WTC11 (cell line): ENCODE results near the gene GCC1. TPM values are rescaled to one million over a fixed set of nuclear protein-coding genes. Genes with fewer than 3 reads are reported as not detected.

Experiments used
- ATAC-seq: fragments of 200-7000 bp; cut with Tn5 transposase; 2 replicates; pipeline ENCODE4 v1.10.0; 2021; ENCODE audit warnings: mild to moderate bottlenecking, moderate library complexity
- CTCF ChIA-PET: fragments of 300-600 bp; sonication (Branson Sonifier 250); formaldehyde crosslinking; loops from one replicate; lab custom pipeline; 2021; ENCODE audit warnings: antibody characterized with exemption; lab: Charles Lee
- POLR2A ChIA-PET: fragments of 350-600 bp; sonication (Branson Sonifier 250); formaldehyde crosslinking; loops from one replicate; lab custom pipeline; 2021; ENCODE audit warnings: antibody characterized with exemption; lab: Charles Lee
- DNase-seq: peaks from one replicate; pipeline ENCODE4 v3.0.0; 2021; ENCODE audit warnings: low spot score
- H3K27ac Mint-ChIP-seq: 2 replicates; pipeline ENCODE4 v1.8.0; 2021; ENCODE audit warnings: mixed read lengths
- H3K27me3 Mint-ChIP-seq: 2 replicates; pipeline ENCODE4 v1.8.0; 2021; ENCODE audit warnings: low read depth, mild to moderate bottlenecking, moderate library complexity, mixed read lengths
- H3K36me3 Mint-ChIP-seq: 2 replicates; pipeline ENCODE4 v1.8.0; 2021; ENCODE audit warnings: mixed read lengths
- H3K4me1 Mint-ChIP-seq: 2 replicates; pipeline ENCODE4 v1.8.0; 2022; ENCODE audit warnings: mixed read lengths
- H3K4me3 Mint-ChIP-seq: 2 replicates; pipeline ENCODE4 v1.8.0; 2021; ENCODE audit warnings: mild to moderate bottlenecking, moderate library complexity, mixed read lengths
- H3K9me3 Mint-ChIP-seq: 2 replicates; pipeline ENCODE4 v1.8.0; 2021; ENCODE audit warnings: mixed read lengths
- AR ChIP-seq: fragments of 250-450 bp; sonication (Bioruptor Pico); IDR thresholded peaks from 2 replicates; pipeline ENCODE4 v1.9.0; 2021; ENCODE audit warnings: mild to moderate bottlenecking
- ATF2 ChIP-seq: sonication (generic); formaldehyde crosslinking; IDR thresholded peaks from 2 replicates; pipeline ENCODE4 v1.8.1; 2022; ENCODE audit warnings: low read depth, missing genetic modification reagents, borderline replicate concordance
- CREB1 ChIP-seq: sonication (generic); formaldehyde crosslinking; IDR thresholded peaks from 2 replicates; pipeline ENCODE4 v1.8.0; 2023; ENCODE audit warnings: mild to moderate bottlenecking, missing genetic modification reagents
- CREM ChIP-seq: sonication (generic); formaldehyde crosslinking; IDR thresholded peaks from 2 replicates; pipeline ENCODE4 v1.8.1; 2022; ENCODE audit warnings: mild to moderate bottlenecking, missing genetic modification reagents, moderate library complexity
- CTCF ChIP-seq: fragments of 200-600 bp; IDR thresholded peaks from 2 replicates; pipeline ENCODE4 v1.8.0; 2022; ENCODE audit warnings: antibody characterized with exemption
- FOXJ3 ChIP-seq: sonication (generic); formaldehyde crosslinking; IDR thresholded peaks from 2 replicates; pipeline ENCODE4 v1.9.0; 2021; ENCODE audit warnings: missing genetic modification reagents, mild to moderate bottlenecking, borderline replicate concordance
- IRF2 ChIP-seq: sonication (generic); formaldehyde crosslinking; IDR thresholded peaks from 2 replicates; pipeline ENCODE4 v1.8.0; 2022; ENCODE audit warnings: low read depth, missing genetic modification reagents, borderline replicate concordance
- JAZF1 ChIP-seq: fragments of 250-450 bp; sonication (Bioruptor Pico); IDR thresholded peaks from 2 replicates; pipeline ENCODE4 v1.9.0; 2021; ENCODE audit warnings: moderate library complexity, mild to moderate bottlenecking, inconsistent platforms
- JUN ChIP-seq: sonication (generic); formaldehyde crosslinking; IDR thresholded peaks from 2 replicates; pipeline ENCODE4 v1.8.0; 2023; ENCODE audit warnings: mild to moderate bottlenecking, missing genetic modification reagents
- MXD4 ChIP-seq: fragments of 250-450 bp; sonication (Bioruptor Pico); IDR thresholded peaks from 2 replicates; pipeline ENCODE4 v1.8.0; 2021; ENCODE audit warnings: mild to moderate bottlenecking, moderate library complexity, borderline replicate concordance
- NFATC4 ChIP-seq: fragments of 250-450 bp; sonication (Bioruptor Pico); IDR thresholded peaks from 2 replicates; pipeline ENCODE4 v1.9.0; 2021; ENCODE audit warnings: mild to moderate bottlenecking
- NFE2L1 ChIP-seq: sonication (generic); formaldehyde crosslinking; IDR thresholded peaks from 2 replicates; pipeline ENCODE4 v1.8.1; 2023; ENCODE audit warnings: missing genetic modification reagents
- OVOL2 ChIP-seq: fragments of 250-450 bp; sonication (Bioruptor Pico); IDR thresholded peaks from 2 replicates; pipeline ENCODE4 v1.9.0; 2021; ENCODE audit warnings: mild to moderate bottlenecking, borderline replicate concordance
- PRDM15 ChIP-seq: sonication (generic); formaldehyde crosslinking; IDR thresholded peaks from 2 replicates; pipeline ENCODE4 v1.8.0; 2022; ENCODE audit warnings: missing genetic modification reagents
- SMAD3 ChIP-seq: sonication (generic); formaldehyde crosslinking; IDR thresholded peaks from 2 replicates; pipeline ENCODE4 v1.8.0; 2022; ENCODE audit warnings: missing genetic modification reagents, mild to moderate bottlenecking, borderline replicate concordance
- total RNA-seq: library from RNA; stranded (reverse); gene quantifications from 3 replicates; pipeline ENCODE4 v1.2.3, GENCODE V29; 2021
- TF ChIP-seq, protein P1 (sequence below): sonication (generic); formaldehyde crosslinking; IDR thresholded peaks from 2 replicates; pipeline ENCODE4 v1.8.0; 2022; ENCODE audit warnings: mild to moderate bottlenecking, missing genetic modification reagents

GCC1 gene
- total RNA-seq, 1 experiment from 2014 or later: 13.2 TPM

DNA sequence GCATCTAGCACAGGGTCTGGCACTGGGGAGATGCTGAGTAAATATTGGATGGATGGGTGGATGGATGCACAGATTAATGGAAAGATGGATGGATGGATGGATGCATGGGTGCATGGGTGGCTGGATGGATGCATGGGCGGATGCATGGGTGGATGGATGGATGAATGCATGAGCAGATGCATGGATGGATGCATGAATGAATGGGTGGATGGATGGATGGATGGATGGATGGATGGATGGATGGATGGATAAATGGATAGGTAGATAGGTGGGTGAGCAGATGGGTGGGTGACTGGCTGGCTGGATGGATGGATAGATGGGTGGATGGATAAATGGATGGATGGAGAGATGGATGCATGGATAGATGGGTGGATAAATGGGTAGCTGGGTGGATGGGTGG is 26.9 kb upstream of the GCC1 start (continued):
- TF ChIP-seq PRDM15 (no peak), FOXJ3 (CRISPR knock-in tag) (no peak), CREM (CRISPR knock-in tag) (no peak), JAZF1 (CRISPR knock-in tag) (no peak), CREB1 (CRISPR knock-in tag) (no peak), OVOL2 (no peak), NFATC4 (CRISPR knock-in tag) (no peak), JUN (CRISPR knock-in tag) (no peak), AR (CRISPR knock-in tag) (no peak)

DNA sequence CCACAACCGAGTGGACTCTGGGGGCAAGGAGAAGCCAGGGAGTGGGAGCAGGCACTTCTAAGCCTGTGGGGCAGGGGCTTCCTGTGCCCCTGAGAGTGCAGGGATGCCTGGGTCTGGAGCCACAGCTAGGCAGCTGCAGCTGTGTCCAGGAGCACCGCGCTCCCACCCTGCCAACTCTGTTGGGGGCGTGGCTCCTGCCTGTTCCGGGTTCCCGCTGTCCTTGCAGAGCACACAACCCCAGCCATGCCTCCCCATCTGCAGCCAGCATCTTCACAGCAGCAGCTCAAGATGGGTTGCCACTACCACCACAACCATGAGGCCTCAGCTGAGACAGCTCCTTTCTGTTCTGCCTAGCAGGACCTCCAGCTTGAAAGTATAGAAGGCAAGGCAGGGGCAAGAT is 23.9 kb upstream of the GCC1 start:
- ATAC-seq (peak; percentile 26; the same call in 1 of the 2 replicates), DNase-seq (no peak)
- H3K4me1 Mint-ChIP-seq: no peaks in the 10 kb centered on the region
- no peak overlapping the region for H3K27ac Mint-ChIP-seq
- H3K36me3 Mint-ChIP-seq: no peaks in the 10 kb centered on the region
- TF ChIP-seq CTCF: no peak
- TF ChIP-seq IRF2 (CRISPR knock-in tag): no peak
- TF ChIP-seq NFE2L1 (CRISPR knock-in tag): no peak
- TF ChIP-seq NFATC4 (CRISPR knock-in tag): no peak
- no peak for TF ChIP-seq ATF2
- TF ChIP-seq, protein P1, sequence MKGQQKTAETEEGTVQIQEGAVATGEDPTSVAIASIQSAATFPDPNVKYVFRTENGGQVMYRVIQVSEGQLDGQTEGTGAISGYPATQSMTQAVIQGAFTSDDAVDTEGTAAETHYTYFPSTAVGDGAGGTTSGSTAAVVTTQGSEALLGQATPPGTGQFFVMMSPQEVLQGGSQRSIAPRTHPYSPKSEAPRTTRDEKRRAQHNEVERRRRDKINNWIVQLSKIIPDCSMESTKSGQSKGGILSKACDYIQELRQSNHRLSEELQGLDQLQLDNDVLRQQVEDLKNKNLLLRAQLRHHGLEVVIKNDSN: no peak
- no peak for TF ChIP-seq SMAD3 (CRISPR knock-in tag)
- TF ChIP-seq MXD4: no peak
- TF ChIP-seq, all 79 proteins: peak for 0
- CTCF ChIA-PET: interaction anchor here (1.1 kb wide), 1 partner anchor 11 kb away, joined by 3 read pairs; no protein-coding TSS in a partner anchor
- Mint-ChIP-seq H3K4me3 (no peak overlapping the region), H3K9me3 (peaks cover 23% of the 10 kb centered on the region), H3K27me3 (peaks cover 34% of the 10 kb centered on the region)
- POLR2A ChIA-PET: no interaction called here
